Right forelimb (tissue), 1 donor: ENCODE results near the gene ZNF506.
"Not testable (repeated sequence)": the region's sequence is repeated elsewhere in the genome, so short reads cannot be mapped to it uniquely, and the experiment has no call there.

Experiments used
- DNase-seq: peaks from one replicate; pipeline ENCODE4 v3.0.0-alpha.2; 2018

The ZNF506 gene

DNA sequence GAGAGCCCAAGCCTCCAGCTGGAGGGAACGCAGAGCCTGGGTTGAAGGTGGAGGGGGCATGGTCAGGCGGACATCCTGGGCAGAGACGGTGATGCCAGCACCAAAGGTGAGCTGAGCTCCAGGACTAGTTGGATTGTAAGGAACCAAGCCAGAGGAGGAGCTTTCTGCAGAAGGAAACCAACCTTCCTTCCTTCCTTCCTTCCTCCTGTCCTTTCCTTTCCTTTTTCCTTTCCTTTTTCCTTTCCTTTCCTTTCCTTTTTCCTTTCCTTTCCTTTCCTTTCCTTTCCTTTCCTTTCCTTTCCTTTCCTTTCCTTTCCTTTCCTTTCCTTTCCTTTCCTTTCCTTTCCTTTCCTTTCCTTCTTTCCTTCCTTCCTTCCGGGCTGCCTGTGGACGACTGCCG is 77.6 kb downstream of the ZNF506 start:
- not testable (repeated sequence) for DNase-seq

DNA sequence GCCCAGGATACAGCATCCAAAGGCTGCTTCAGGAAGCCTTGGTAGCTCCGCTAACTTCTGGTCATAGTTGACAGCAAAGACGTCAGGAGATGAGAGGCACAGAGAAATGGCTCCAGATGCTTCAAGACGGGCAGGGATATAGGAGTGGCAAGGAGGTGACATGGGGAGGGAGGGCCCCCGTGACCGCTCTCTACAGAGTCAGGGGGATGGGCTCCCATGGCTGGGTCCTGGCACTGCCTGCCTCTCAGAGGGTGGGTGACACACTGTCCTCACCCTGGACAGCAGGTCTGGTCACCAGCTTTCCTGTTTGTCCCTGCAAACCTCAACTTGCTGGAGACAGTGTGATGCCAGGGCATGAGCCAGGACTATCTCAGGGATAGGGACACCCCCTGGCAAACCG is 78.4 kb downstream of the ZNF506 start:
- no peak for DNase-seq

DNA sequence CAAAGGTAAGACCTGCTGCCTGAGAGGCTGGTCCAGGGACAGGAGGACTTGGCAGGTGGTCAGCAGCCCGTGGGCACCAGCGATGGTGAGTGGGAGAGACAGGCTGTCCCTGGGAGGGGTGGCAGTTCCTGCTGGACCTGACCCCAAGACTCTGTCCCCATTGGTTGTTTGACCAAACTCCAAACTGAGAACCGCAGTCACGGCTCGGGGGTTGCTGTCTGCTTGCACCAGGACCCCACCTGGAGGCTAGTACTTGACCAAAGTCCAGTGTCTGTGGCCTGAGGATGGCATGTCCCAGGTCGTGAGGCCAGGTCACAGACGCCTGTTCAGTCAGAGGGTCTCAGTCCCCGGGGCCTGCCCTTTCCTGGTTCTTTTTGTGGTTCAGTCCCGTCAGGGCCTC is 78.8 kb downstream of the ZNF506 start:
- DNase-seq = no peak
